ENCODE results near the gene SPTLC2.

- TF ChIP-seq CTCF (IDR thresholded peaks at IDR 0.05) (no peak), EZH2phosphoT487 (IDR thresholded peaks at IDR 0.05) (no peak)
Observed at GRCh38 chr14:77557391-77557790, 59.0 kb downstream of the SPTLC2 start.
